Fibroblast of skin of abdomen (primary cell): ENCODE data around the gene GZF1.
A peak's percentile ranks its signal among the peaks of the same experiment; 100 is the strongest.

Experiments
- DNase-seq: peaks from one replicate; pipeline ENCODE4 v3.0.0-alpha.2; 2013

Gene GZF1

GRCh38 chr20:23370274-23370673, 8.3 kb downstream of the GZF1 start:
- DNase-seq, result no peak

DNA sequence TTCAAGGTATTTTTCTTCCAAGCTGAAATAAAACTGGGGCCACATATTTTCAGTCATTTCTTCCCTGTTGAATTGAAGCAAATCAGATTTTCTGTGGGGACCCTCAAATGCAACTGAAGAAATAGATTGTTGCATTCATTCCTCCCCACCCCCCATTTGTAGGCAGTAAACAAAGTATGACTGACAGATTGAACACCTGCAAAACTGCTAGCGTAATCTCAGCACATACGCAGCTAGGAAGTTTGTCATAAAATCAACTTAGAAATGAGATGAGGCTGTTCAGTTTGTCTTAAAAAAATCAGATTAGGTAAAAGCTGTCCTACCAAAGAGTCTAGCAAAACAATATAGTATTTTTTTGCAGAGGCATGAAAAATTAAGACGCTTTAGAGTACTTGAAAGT, 8.9 kb downstream of the GZF1 start:
- no peak for DNase-seq

DNA sequence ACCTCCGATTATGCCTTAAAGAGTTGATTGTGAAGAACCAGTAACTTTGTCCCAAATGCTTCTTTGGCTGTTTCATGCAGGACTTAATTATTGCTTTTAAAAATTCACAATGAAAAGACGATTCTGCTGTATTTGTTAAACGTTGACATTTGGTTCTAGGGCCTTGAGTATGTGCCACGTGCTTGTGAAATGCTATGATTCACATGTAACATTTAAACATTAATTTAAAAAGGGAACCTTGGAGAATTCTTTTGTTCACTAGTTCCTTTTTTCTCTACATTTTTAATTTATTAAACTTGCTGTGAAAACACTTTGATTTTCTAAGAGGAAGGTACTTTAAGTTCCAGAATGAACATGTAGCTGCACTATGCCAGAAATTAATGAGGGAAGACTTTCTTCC, 9.5 kb downstream of the GZF1 start:
- no peak for DNase-seq

GRCh38 chr20:23374441-23374840, 12.5 kb downstream of the GZF1 start:
- DNase-seq, result no peak

DNA sequence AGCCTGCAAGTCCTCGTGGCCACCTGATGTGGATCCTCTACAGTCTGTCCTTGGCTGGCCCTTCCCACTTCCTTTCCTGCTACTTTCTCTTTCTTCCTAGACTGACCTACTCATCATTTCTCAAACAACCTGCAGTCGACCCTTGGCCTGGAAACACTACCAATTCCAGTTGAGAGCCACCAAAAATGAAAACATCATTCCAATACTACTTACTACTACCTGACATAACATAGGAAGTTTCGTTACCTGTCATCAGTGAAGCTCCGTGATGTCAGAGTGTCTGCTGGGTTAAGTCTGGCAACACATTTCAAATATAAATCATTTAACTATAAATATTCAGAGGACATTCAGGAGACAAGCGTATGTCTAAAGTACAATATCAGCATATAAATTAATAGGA, 13.8 kb downstream of the GZF1 start:
- DNase-seq, result no peak

- DNase-seq, result no peak
Measured at GRCh38 chr20:23379772-23380171, 17.8 kb downstream of the GZF1 start.

- no peak for DNase-seq
Measured at GRCh38 chr20:23381876-23382275, 19.9 kb downstream of the GZF1 start.

DNA sequence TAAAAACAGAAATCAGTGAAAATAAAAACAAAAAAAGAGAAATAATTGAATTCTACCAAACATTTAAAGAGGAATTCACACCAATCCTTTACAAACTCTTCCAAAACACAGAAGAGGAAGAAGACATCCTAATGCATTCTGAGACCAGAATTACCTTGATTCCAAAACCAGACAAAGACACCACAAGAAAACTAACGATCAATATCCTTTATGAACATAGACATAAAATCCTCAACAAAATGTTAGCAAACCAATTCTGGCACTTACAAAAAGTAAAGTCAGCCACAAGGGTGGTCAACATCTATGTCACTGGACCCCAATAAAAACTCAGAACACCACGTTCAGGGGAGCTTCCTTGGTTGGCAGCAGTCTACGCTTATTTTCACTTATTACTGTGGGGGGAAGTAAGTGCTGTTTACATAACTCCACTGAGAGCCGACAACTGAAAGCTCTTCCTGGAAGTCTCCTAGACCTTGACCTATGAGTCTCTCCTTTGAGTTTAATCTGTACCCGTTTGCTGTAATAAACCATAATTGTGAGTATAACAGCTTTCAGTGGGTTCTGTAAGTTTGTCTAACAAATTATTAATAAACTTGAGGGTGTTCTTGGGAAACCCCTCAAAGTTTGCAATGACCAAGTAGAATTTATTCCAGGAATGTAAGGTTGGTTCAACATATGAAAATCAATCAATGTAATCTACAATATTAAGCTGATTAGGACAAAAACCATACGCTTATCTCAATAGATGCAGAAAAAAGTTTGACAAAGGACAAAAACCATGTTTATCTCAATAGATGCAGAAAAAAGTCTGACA, 24.5 kb downstream of the GZF1 start:
- no peak for DNase-seq

DNA sequence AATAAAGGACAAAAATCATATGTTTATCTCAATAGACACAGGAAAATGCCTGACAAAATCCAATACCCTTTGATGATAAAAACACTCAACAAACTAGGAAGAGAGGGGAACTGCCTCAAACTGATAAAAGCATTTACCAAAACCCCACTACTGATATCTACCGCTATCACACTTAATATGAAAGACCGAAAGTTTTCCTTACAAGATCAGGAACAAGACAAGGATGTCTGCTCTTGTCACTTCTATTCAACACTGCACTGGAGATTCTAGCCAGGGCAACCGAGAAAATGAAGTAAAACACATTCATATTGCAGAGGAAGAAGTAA, 25.1 kb downstream of the GZF1 start:
- no peak for DNase-seq

DNA sequence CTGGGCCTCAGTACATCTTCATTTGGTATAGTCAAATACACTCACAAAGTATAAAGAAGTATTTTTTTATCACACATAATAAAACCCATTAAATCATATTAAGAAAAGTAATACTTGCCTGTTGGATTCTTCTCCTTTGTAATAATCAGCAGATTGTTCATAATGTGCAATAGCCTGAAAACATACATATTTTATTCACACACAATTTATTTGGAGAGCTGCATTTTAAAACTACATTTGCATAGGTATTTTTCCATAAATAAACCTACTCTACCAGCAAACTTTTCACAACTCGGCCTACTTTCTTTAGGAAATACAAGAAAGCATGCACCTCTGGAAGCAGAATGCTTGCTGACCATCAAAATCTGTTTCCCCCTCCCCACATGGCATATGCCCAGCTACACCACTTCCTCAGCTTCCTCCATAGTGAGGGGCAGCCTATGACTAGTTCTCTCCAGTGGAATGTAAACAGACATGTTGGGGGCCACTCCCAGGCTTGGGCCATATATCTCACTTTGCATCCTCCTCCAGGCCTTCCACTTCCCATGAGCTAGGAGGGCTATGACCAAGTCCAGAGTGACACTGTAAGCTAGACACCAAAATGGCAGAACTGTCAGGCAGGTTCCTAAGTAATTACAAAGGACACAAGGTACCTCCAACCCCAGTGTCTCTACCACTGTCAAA, 28.3 kb downstream of the GZF1 start:
- DNase-seq, result no peak

DNA sequence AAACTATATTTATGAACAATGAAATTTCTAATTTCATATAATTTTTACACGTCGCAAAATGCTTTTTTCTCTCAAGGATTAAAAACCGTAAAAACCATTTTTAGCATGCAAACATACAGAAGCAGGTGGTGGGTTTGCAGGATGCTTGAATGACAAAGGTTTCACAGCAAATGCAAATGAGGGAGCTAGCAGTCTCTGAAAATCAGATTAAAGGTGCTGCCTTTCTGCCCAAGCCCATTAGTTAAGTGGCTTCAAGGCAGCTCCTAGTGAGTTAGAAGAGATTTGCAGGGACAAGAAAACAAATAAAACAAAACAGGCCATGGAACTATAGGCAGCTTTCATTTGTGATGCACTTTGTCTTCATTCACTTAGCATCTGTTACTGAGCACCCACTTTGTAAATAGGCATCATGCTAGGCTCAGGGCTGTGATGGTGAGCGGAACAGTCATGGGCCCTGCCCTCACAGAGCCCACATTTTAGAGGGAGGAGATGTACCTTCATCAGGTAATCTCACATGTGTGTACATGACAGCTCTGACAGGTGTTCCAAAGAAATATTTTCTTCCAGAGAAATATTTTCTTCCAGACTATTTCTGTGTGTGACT, 29.8 kb downstream of the GZF1 start:
- DNase-seq, result no peak

DNA sequence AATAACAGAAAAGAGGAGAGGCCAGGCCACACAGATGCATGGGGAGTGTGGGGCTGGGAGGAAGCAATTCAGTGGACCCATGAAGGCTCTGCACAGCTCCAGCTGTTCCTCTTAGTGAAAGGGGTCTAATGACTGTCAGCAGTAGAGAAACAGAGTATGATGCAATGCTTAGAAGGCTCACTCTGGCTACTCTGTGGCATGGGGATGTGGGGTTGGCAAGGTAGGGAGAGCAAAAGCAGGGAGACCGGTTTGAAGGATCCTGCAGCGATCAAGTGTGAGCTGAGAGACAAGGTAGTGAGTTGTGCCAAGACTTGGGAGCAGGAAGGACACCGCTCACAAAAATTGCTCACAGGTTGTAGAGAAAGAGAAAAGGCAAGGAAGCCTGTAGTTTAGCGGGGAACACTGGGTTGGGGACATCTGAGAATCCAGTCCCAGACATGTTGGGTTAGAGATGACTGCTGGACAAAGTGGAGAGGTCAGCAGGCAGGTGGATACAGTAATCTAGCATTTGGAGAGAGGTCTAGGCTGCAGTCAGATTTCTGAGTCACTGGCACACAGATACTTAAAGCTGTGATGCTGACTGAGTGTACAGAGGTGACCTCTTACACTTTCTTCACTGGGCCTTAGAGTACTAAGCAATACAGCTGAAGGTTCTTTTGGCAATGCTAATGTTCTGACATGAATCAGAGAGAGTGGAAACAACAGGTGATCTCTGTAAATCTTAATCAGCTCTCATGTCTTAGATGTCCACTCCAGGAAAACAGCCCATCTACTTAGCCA, 32.2 kb downstream of the GZF1 start:
- no peak for DNase-seq

DNA sequence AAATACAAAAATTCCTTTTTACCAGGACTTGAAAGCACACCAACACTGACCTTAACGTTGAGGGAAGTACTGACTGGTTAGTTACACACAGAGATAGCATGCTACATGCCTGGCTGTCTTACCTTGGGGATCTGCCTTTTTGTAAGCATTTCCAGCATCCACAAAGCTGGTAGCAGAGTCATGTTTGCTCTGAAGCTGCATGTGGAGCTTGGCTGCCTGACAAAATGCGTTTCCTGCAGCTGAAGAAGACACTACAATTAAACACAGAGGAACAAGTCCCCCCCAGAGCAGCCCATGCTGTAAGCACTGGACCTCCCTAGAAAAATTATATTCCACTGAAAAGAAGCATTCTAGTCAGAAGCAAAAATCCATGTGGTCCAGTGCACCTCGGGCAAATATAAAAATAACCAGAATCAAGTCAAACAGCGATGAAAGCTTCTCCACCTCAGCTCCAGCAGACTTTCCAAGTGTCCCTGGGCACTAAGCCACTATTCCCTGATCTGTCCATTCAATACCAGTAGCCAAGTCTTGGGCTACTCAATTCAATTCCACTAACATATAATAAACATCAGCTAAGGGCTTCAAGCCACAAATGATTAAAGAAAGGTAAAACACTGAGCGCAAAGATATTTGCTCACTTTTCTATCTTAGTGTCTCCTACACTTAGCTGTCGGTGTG, 35.1 kb downstream of the GZF1 start:
- DNase-seq, result peak; percentile 7

DNA sequence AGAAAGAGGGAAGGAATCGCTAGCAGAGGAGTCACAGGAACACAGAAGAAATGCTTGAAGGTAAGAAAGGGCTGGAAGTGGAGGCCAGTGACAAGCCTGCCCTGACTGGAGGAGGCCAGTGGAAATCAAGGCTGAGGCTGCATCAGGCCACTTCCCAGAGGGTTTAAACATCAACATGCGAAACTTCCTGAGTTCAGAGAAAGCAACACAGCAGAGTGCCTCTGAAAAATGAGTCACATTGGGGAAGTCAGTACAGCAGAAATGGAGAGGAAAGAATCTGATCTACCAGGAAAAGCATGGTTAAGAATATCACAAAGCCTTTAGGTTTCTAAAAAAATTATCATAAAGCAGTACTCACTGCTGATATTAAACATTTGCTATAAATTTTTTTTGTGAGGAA, 36.0 kb downstream of the GZF1 start:
- peak; percentile 10 for DNase-seq

DNA sequence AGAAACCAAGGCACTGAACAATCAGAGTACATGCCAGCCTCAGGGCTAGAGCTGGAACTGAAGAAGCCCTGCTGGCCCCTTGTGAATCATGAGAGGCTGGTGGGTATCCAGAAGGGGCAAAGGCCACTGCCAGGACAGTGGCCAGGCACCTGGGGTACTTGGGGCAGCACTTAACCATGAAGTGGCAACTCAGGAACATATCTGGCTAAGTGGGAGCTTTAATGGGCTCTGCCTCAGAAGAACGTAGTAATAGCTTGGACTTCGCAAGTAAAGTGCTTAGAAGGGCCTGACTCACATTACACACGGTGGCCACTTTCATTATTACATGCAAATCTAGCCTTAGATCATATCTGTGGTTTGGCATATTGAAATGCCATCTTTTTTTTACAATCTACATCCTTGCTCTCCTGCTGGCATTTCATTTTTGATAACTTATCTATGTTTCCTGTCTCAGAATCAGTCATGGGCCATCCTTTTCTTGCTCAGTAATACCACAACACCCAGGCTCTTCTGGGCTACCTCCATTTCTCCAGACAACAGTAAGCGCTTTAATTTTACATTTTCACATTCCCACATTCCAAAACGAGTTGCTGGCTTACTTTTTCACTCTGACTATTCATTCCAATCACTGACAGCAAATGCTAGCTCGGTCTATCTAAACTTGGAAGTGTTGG, 37.7 kb downstream of the GZF1 start:
- peak; percentile 26 for DNase-seq

- no peak for DNase-seq
Measured at GRCh38 chr20:23401051-23401450, 39.1 kb downstream of the GZF1 start.

- DNase-seq, result no peak
Measured at GRCh38 chr20:23403751-23404150, 41.8 kb downstream of the GZF1 start.

- no peak for DNase-seq
Measured at GRCh38 chr20:23404196-23404595, 42.2 kb downstream of the GZF1 start.

- DNase-seq, result no peak
Measured at GRCh38 chr20:23406880-23407279, 44.9 kb downstream of the GZF1 start.

GRCh38 chr20:23407781-23408464, 45.9 kb downstream of the GZF1 start:
- no peak for DNase-seq

DNA sequence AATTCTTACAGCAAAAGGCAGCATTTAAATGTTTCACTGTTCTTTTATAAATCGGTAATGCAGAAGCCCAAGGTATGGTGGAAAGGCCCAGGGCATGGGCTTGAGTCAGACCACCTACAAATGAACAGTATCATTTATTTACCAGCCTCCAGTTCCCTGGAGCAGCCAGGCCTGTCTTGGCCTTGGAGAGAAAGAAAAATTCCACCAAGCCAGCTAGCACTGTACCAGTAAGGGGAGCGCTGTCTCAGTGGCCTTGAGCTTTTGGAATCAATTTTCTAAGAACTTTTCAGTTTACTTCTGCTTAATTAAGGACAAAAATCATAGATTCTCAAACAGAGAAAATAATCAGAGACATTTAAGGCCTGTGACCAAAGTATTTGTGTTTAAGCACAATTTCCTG, 47.0 kb downstream of the GZF1 start:
- no peak for DNase-seq
